Stimulated activated naive CD8-positive, alpha-beta T cell treated with anti-CD3 and anti-CD28 coated beads, Interleukin-15, amount 100 ng/mL, for 72 hours (primary cell): ENCODE results near the gene COG5.

Experiments used
- ATAC-seq: fragments of 150-1000 bp; cut with Tn5 transposase; 2 replicates; pipeline ENCODE4 v1.10.0; 2021; ENCODE audit warnings: mild to moderate bottlenecking, moderate library complexity
- DNase-seq, 2 donors: peaks; one replicate each; pipeline ENCODE4 v3.0.0; 2021 to 2022
- H3K27ac Mint-ChIP-seq, 2 donors: one replicate each; pipeline ENCODE4 v1.8.0; 2022; ENCODE audit warnings: mild to moderate bottlenecking in 2 of 2, mixed read lengths in 2 of 2, moderate library complexity in 2 of 2
- H3K27me3 Mint-ChIP-seq: one replicate; pipeline ENCODE4 v1.8.0; 2022; ENCODE audit warnings: mixed read lengths
- H3K4me1 Mint-ChIP-seq: one replicate; pipeline ENCODE4 v1.8.0; 2022; ENCODE audit warnings: mild to moderate bottlenecking, mixed read lengths
- H3K4me3 Mint-ChIP-seq, 2 donors: one replicate each; pipeline ENCODE4 v1.8.0; 2022; ENCODE audit warnings: mild to moderate bottlenecking in 2 of 2, mixed read lengths in 2 of 2, moderate library complexity in 1 of 2
- H3K9me3 Mint-ChIP-seq, 2 donors: one replicate each; pipeline ENCODE4 v1.8.0; 2022; ENCODE audit warnings: mixed read lengths in 2 of 2

The COG5 gene

DNA sequence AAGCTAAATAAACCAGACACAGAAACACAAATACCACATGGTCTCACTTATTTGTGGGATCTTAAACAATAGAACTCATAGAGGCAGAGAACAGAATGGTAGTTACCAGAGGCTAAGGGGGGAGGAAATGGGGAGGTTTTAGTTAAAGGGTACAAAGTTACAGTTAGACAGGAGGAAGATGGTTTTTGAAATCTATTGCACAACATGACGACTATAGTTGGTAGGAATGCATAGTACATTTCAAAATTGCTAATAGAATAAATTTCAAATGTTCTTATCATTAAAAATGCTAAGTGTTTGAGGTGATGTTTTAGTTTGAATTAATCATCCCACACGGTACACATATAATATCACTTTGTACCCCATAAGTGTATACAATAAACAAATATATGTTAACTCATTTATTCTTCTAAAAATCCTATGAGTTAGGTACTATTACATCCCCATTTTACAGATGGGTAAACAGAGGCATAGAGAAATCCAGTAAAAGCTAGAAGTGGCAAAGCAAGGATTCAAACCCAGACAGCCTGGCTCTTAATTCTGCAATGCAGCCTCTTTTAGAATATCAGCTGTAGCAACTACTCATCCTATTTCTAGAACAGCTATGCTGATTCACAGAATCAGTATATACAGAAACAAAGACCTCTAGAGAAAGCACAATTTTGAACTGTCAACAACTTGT, 344.0 kb downstream of the COG5 start:
- H3K9me3 Mint-ChIP-seq: peaks cover 19 to 24% of the 10 kb centered on the region in 2 donors
- DNase-seq (no peak), ATAC-seq (no peak)
- H3K4me3 Mint-ChIP-seq: no peak overlapping the region
- no peak overlapping the region for H3K27ac Mint-ChIP-seq
- H3K27me3 Mint-ChIP-seq: no peaks in the 10 kb centered on the region
- H3K4me1 Mint-ChIP-seq: no peaks in the 10 kb centered on the region

DNA sequence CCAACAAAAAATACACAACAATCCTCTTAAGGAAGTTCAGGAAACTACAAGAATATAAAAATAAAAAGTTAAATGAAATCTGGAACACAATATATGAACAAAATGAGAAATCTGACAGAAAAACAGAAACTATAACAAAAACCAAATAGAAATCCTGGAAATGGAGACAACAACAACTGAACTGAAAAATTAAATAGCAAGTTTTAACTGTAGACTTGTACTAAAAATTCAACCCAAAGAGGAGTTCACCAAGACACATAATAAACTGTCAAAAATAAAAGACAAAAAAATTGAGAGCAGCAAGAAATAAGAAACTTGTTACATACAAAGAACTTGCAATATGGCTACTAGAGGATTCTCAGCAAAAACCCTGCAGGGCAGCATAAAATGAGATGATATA, 349.8 kb downstream of the COG5 start:
- Mint-ChIP-seq H3K4me1 (peaks cover 4% of the 10 kb centered on the region), H3K9me3 (peaks cover 19 to 25% of the 10 kb centered on the region in 2 donors), H3K27me3 (no peaks in the 10 kb centered on the region), H3K27ac (no peak overlapping the region), H3K4me3 (no peak overlapping the region)
- DNase-seq (no peak), ATAC-seq (no peak)

DNA sequence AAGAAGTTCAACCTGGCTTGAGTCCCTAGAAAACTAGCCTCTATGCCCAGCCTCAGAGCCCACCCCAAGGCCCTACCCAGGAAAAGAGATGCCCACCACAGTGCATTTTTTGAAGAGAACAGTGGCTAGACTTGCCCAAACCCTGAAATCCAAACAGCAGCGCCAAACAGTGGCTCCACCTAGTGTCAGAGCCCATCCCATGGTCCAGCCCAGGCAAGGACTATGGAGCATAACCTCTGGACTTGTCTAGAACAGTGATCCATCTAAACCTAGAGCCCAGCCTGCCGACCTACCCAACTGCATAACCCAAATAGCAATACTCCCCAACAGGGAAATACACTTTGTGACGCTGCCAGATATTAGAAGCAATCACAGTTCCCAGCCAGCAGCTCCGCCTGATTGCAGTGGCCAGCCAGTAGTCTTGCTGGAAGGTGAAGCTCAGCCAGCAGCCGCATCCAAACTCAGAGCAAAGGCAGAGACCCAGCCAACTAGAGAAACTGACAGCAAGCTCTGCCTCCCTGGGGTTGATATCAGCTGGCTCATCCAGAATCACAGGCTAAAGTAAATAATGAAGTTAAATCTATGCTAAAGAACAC, 350.4 kb downstream of the COG5 start:
- DNase-seq (no peak), ATAC-seq (no peak)
- peaks cover 4% of the 10 kb centered on the region for H3K4me1 Mint-ChIP-seq
- peaks cover 19 to 25% of the 10 kb centered on the region in 2 donors for H3K9me3 Mint-ChIP-seq
- H3K27me3 Mint-ChIP-seq: no peaks in the 10 kb centered on the region
- H3K4me3 Mint-ChIP-seq: no peak overlapping the region
- no peak overlapping the region for H3K27ac Mint-ChIP-seq

DNA sequence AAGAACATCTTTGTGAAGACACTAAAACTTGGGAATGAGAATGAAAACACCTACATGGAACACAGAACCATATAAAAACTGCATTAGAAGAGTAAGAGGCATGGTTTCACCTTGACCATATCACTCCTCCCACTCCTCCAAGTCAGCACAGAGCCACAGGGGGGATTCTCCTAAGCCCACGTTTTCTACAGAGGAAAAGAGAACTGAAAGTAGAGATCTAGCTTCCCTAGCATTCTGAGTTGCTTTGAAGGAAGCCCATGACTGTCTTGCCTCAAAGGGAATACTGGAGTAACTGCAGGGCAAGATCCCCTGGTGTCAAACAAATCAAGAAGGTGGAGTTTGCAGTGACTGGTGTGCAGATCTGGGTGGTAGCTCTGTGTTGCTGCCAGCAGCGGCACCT, 351.0 kb downstream of the COG5 start:
- peak overlapping the region in 1 of 2 donors; percentile 28 for H3K27ac Mint-ChIP-seq
- H3K9me3 Mint-ChIP-seq: peaks cover 19 to 24% of the 10 kb centered on the region in 2 donors
- no peak overlapping the region for H3K4me3 Mint-ChIP-seq
- ATAC-seq: no peak
- peaks cover 4% of the 10 kb centered on the region for H3K4me1 Mint-ChIP-seq
- no peak for DNase-seq
- no peaks in the 10 kb centered on the region for H3K27me3 Mint-ChIP-seq

DNA sequence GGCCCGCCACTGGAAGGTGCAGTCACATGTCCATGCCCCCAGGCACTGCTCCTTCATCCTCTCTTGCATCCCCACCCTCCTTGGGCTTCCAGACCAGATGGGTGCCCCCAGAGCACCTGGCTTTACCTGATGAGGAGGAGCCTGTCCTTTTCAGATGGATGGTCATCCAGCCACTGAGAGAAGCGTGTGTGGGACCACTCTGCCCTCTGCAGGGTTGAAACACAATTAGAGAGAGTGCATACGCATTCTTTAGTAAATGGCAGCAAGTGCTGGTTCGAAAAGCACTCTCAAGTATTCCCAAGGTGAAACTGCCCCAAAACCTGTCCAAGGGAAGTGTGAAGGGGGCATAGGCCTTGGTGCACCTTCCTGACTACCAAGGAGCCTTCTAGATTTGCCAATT, 353.3 kb downstream of the COG5 start:
- Mint-ChIP-seq H3K4me3 (no peak overlapping the region), H3K4me1 (peaks cover 4% of the 10 kb centered on the region), H3K9me3 (peaks cover 5 to 8% of the 10 kb centered on the region in 2 donors), H3K27me3 (no peaks in the 10 kb centered on the region), H3K27ac (peak overlapping the region; percentile 36 to 48)
- DNase-seq (no peak), ATAC-seq (no peak)

DNA sequence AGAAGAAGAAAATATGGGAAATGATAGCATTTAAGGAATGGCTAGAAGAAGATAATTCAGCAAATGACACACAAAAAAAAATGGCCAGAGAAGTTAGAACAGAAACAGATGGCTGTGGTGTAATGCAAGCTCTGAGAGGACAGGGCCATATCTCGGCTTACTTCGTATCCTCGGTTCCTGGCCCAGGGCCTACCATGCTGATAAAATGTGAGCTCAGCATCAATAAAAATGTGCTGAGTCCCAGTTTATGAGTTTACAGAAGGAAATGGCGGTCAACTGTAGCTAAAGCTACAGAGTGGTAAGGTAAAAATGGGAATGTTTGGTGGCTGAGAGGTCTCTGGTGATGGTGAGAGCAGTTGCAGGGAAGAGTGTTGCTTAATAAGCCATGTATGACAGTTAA, 354.2 kb downstream of the COG5 start:
- H3K9me3 Mint-ChIP-seq: no peaks in the 10 kb centered on the region
- peaks cover 4% of the 10 kb centered on the region for H3K4me1 Mint-ChIP-seq
- DNase-seq: no peak
- no peak overlapping the region for H3K4me3 Mint-ChIP-seq
- H3K27me3 Mint-ChIP-seq: no peaks in the 10 kb centered on the region
- no peak for ATAC-seq
- peak overlapping the region in 1 of 2 donors; percentile 8 for H3K27ac Mint-ChIP-seq

DNA sequence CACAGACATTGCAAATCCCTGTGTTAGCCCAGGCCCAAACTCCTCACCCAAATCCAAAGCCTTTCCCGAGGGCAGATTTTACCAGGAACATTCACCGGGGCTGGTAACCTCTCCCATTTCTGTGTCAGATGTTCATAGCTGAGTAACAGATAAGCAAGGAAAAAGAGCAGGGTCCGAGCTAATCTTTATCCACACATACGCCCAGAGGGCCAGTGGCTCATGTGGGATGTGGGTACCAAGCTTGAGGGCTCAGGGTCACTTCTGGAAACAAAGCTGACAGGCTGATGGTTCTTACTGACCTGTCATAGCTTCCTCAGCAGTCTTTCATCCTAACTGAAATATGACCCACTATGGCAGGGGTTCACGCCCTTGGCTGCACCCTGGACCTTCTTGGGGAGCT, 355.2 kb downstream of the COG5 start:
- Mint-ChIP-seq H3K9me3 (no peaks in the 10 kb centered on the region), H3K27me3 (no peaks in the 10 kb centered on the region), H3K27ac (no peak overlapping the region), H3K4me3 (no peak overlapping the region), H3K4me1 (peaks cover 4% of the 10 kb centered on the region)
- no peak for DNase-seq
- no peak for ATAC-seq

DNA sequence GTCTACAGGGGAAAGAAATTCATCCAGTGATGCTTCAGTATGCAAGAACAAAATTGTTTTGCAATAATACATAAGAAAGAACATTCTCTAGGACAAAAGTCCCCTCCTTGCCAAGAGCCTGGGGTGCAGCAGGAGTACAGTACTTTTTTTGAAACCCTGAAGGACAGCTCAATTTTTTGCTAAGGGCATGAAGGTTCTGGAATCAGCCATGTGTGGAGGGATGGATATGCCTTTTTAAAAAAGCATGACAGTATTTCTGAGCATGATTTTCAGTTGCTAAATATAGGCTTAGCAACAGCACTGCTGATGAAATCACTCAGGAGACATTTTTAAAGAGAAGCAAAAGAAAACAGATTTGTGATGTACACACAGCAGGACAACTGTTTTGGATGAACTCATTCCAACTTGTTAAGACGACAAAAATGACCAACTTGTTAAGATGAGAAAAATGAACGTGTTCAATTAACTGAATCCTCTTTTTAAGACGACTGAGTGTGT, 355.6 kb downstream of the COG5 start:
- Mint-ChIP-seq H3K27me3 (no peaks in the 10 kb centered on the region), H3K4me3 (no peak overlapping the region), H3K27ac (peak overlapping the region in 1 of 2 donors; percentile 22), H3K9me3 (no peaks in the 10 kb centered on the region), H3K4me1 (peaks cover 4% of the 10 kb centered on the region)
- ATAC-seq (no peak), DNase-seq (no peak)

DNA sequence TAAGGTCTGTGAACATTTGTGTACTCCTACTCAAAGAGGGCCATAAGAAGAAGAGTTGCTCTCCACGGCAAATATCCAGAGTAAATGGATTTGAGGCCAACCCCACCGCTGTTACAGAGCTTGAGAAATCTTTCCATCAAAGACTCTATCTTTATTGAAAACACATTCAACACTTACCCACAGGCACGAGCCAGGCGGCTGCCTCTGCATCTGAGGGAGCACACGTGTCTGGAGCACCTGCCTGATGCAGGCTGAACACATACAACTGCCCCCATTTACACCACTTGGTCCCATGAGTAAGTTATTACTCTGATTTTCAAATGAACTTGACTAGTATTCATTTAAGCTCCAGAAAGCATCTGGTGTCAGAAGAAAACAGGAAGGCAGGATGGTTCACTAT, 356.3 kb downstream of the COG5 start:
- DNase-seq (no peak), ATAC-seq (no peak)
- H3K27me3 Mint-ChIP-seq: no peaks in the 10 kb centered on the region
- H3K27ac Mint-ChIP-seq: no peak overlapping the region
- no peaks in the 10 kb centered on the region for H3K9me3 Mint-ChIP-seq
- no peak overlapping the region for H3K4me3 Mint-ChIP-seq
- peaks cover under 1% of the 10 kb centered on the region for H3K4me1 Mint-ChIP-seq

DNA sequence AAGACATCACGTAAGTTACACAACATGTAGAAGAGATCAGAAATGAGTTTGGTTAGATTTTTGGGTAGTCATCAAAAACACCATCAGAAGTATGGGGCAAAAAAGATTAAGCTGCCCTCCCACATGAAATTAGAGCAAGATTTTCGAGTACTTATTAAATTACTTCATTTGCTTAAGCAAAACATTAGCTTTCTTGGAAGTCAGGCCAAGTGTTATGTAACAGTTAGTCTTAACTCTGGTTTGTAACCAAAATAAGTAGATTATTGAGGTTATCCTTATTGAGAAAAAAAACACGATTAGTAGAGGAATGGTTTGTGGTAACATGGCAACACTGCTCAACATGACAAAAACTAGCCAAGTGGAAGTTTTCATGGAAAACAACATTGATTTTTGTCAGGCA, 357.0 kb downstream of the COG5 start:
- ATAC-seq: no peak
- Mint-ChIP-seq H3K27ac (no peak overlapping the region), H3K4me1 (no peaks in the 10 kb centered on the region)

DNA sequence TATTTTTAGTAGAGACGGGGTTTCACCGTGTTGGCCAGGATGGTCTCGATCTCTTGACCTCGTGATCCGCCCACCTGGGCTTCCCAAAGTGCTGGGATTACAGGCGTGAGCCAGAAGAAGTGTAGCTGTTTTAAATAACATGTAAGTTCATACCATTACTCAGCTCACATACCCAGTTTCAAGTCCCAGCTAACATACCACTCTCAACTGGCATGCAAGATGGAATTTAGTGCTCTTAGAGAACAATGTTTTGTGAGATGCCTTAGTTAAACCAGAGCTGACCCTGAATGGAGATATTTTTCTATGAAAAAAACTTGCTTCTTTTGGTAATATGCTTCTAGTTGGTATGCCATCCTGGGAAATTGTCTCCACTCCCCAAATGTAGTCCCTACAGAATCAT, 357.6 kb downstream of the COG5 start:
- no peaks in the 10 kb centered on the region for H3K9me3 Mint-ChIP-seq
- no peaks in the 10 kb centered on the region for H3K4me1 Mint-ChIP-seq
- no peak for DNase-seq
- no peaks in the 10 kb centered on the region for H3K27me3 Mint-ChIP-seq
- no peak overlapping the region for H3K4me3 Mint-ChIP-seq
- no peak overlapping the region for H3K27ac Mint-ChIP-seq
- ATAC-seq: no peak

More for the DNA sequence above, 357.0 kb downstream of the COG5 start:
- no peaks in the 10 kb centered on the region for H3K9me3 Mint-ChIP-seq
- no peak for DNase-seq
- no peaks in the 10 kb centered on the region for H3K27me3 Mint-ChIP-seq
- no peak overlapping the region for H3K4me3 Mint-ChIP-seq

DNA sequence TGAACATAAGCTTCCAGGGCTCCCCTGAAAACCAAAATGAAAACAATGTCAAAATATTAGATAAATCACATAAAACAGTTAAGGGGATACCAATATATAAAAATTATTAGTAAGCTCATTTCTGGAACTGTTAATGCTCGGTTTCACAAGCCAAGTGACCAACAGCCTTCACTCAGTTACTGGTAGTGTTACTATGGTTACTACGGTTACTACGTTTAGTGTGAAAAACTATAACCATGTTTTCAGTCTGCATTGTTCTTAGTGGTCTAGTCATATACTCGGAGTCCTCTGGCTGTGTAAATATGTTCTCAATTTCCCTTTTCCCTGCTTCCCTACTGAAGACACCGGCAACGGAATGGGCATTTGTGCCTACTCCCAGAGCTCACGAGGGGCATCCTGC, 360.1 kb downstream of the COG5 start:
- no peak overlapping the region for H3K4me3 Mint-ChIP-seq
- ATAC-seq (no peak), DNase-seq (no peak)
- no peaks in the 10 kb centered on the region for H3K9me3 Mint-ChIP-seq
- no peaks in the 10 kb centered on the region for H3K27me3 Mint-ChIP-seq
- H3K4me1 Mint-ChIP-seq: no peaks in the 10 kb centered on the region
- H3K27ac Mint-ChIP-seq: peak overlapping the region in 1 of 2 donors; percentile 88

DNA sequence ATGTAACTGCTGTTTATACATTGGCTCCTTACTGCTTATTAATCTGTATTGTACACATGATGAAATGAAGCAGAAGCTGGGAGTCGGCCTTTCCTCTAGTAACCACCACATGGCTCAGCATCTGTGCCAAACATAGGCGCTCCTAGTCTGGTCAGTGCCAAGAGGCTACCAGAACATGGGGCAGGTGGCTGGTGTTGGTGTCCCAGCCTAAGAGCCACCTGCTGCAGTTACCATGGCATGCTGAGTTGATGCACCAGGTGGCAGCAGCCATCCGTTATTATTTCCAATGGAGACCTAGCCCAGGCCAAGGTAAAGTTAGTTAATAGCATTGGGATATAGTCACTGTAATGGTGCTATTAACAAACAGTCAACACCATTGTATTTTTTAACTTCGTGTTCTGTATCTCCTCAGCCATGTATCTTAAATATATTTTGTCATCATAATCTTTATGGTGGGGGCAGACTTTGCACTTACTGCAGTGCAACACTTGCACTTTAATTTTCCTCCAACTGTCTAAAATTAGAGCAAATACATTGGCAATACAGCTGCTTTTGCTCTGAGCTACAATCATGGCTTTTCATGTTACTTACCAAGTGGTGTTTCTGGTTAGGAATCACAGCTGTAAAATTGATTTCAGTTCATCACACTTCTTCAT, 361.8 kb downstream of the COG5 start:
- Mint-ChIP-seq H3K4me1 (no peaks in the 10 kb centered on the region), H3K27me3 (no peaks in the 10 kb centered on the region), H3K27ac (peak overlapping the region in 1 of 2 donors; percentile 6), H3K9me3 (no peaks in the 10 kb centered on the region), H3K4me3 (no peak overlapping the region)
- DNase-seq (peak; percentile 19 to 29), ATAC-seq (peak; percentile 80)

DNA sequence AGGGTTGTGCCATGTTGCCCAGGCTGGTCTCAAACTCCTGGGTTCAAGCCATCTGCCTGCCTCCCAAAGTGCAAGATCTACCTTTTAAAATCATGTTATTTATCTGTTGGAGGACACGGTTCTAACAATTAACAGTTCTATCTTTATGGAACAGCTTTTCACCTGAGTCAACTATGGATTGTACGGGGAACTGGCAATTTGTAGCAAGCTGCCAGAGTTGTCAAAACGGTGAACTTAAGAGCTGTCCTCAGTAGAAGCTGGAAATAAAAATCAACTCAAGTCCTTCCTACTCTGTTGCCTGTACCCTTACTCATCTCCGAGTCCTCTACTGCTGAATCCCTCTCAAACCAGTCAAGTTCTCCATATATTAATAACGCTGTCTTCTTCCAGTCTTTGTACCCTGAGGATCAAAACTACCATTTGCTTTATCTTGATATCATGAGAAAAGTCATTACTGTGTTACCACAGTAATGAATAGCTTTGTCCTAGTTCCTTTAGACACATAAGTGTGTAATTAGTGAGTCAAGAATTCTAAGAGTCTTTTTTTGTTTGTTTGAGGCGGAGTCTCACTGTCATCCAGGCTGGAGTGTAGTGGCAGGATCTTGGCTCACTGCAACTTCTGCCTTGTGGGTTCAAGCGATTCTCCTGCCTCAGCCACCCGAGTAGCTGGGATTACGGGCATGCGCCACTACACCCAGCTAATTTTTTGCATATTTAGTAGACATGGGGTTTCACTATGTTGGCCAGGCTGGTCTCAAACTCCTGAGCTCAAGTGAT, 366.7 kb downstream of the COG5 start:
- ATAC-seq (no peak), DNase-seq (no peak)
- Mint-ChIP-seq H3K9me3 (no peaks in the 10 kb centered on the region), H3K4me1 (no peaks in the 10 kb centered on the region), H3K27ac (peak overlapping the region in 1 of 2 donors; percentile 50), H3K4me3 (no peak overlapping the region), H3K27me3 (no peaks in the 10 kb centered on the region)

DNA sequence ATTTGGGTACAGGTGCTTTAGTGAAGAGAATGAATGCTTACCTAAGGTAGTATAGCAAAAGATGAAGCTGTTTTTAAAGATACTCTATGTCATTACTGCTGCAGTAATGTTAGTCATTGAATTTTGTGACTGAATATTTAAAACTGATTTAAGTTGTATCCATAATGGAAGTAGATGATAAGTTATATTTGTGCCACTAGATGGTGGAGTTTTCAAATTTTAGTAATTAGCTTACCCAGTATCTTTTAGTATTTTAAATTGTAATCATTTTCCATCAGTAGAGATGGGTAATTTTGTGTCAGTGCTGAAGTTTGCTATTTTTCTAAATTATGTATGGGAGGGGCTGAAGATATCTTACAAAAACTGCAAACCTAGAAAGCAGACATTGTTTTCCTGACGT, 369.7 kb downstream of the COG5 start:
- Mint-ChIP-seq H3K4me1 (peaks cover 3% of the 10 kb centered on the region), H3K9me3 (no peaks in the 10 kb centered on the region), H3K27me3 (no peaks in the 10 kb centered on the region), H3K4me3 (no peak overlapping the region), H3K27ac (peak overlapping the region in 1 of 2 donors; percentile 44)
- ATAC-seq (no peak), DNase-seq (no peak)
